Measurements from ENCODE around the gene RIPK4. TPM values are rescaled to one million over a fixed set of nuclear protein-coding genes. Genes with fewer than 3 reads are reported as not detected.

The RIPK4 gene
- total and polyA plus RNA-seq, 2 donors (not counting 1 experiment from before 2014, with no cell fraction given) = not detected

DNA sequence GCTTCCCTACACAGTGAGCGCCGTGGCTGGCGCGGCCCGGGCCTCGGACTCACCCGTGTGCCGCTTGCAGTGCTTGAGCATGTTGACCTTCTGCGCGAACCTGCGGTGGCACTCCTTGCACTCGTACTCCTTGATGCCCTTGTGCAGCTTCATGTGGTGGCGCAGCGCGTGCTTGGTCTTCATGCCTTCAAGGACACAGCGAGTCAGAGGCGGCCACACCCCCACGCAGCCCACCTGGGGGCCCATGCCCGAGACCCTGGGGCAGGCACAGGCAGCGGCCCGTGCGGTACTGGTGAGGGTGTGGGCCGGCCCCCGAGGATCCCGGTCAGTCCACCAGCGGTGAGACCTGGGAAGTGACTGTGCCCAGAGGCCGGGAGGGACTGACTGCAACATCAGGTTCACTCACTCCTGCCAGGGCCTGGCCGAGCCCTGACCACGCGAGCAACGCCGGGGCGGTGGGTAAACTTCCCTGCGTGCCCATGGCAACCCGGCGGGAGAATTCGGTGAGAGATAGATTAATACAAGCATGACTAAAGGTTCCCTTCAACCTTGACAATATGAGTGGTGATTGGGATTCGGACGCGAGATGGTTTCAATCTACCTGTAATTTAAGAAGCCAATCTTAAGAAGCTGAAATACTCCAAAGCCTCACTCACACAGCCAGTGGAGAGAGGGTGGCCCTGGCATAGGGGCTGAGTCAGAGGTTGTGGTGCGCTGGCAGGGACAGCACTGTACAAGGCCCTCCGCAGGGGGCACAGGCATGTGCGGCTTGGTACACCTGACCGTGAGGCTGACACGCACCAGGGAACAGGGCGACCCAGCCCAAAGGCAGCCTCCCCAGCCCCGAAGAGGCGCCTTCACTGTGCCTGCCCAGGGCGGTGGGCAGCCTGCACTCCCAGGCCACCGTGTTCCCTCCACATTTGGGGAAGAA is 49.1 kb upstream of the RIPK4 start:
- Histone ChIP-seq H4K20me1 (ENCODE audit: control insufficient read depth, insufficient read depth, low read length, poor library complexity, severe bottlenecking) (no peaks in the 10 kb centered on the region), H3K36me3 (replicated peaks in 1 of 2; ENCODE audit: control extremely low read depth in 1 of 2, control insufficient read depth in 1 of 2, extremely low read depth in 1 of 2, insufficient read depth in 2 of 2, low read length in 1 of 2) (peaks cover 0 to 31% of the 10 kb centered on the region in 2 experiments), H3K79me2 (ENCODE audit: control insufficient read depth, insufficient read depth, low read length) (no peaks in the 10 kb centered on the region), H3K9ac (ENCODE audit: low read length) (no peak overlapping the region), H3K4me3 (ENCODE audit: control extremely low read depth in 1 of 5, extremely low read depth in 1 of 5, insufficient read depth in 1 of 5, low read depth in 2 of 5, low read length in 4 of 5) (no peak overlapping the region), H3K27ac (ENCODE audit: low read length in 2 of 2) (no peak overlapping the region), H3K4me2 (replicated peaks; ENCODE audit: low read depth, low read length, poor library complexity, severe bottlenecking) (no peak overlapping the region), H2AFZ (ENCODE audit: insufficient read depth, low read depth, low read length, poor library complexity, severe bottlenecking) (no peak overlapping the region), H3K27me3 (replicated peaks in 1 of 4; ENCODE audit: control extremely low read depth in 1 of 4, control insufficient read depth in 3 of 4, insufficient read depth in 4 of 4, low read length in 3 of 4) (no peaks in the 10 kb centered on the region), H3K9me3 (ENCODE audit: control extremely low read depth in 1 of 3, control insufficient read depth in 2 of 3, insufficient read depth in 1 of 3, low read length in 2 of 3) (no peaks in the 10 kb centered on the region), H3K4me1 (ENCODE audit: control insufficient read depth in 2 of 2, insufficient read depth in 2 of 2, low read length in 2 of 2) (peaks cover 0 to 5% of the 10 kb centered on the region in 2 donors)
- ATAC-seq (ENCODE audit: low read depth) = no peak
- Mint-ChIP-seq H3K4me3 (no peak overlapping the region), H3K27ac (no peak overlapping the region), H3K27me3 (no peaks in the 10 kb centered on the region), H3K9me3 (ENCODE audit: insufficient read depth) (no peaks in the 10 kb centered on the region), H3K4me1 (peaks cover 8% of the 10 kb centered on the region)
- ChIA-PET CTCF (interaction anchor here (0.6 to 4.1 kb wide), 39 partner anchors 9 to 698 kb away, joined by 3 to 117 read pairs (median 4); partner anchors contain the start of gene PRDM15), POLR2A (no interaction called here)
- TF ChIP-seq, protein P1, sequence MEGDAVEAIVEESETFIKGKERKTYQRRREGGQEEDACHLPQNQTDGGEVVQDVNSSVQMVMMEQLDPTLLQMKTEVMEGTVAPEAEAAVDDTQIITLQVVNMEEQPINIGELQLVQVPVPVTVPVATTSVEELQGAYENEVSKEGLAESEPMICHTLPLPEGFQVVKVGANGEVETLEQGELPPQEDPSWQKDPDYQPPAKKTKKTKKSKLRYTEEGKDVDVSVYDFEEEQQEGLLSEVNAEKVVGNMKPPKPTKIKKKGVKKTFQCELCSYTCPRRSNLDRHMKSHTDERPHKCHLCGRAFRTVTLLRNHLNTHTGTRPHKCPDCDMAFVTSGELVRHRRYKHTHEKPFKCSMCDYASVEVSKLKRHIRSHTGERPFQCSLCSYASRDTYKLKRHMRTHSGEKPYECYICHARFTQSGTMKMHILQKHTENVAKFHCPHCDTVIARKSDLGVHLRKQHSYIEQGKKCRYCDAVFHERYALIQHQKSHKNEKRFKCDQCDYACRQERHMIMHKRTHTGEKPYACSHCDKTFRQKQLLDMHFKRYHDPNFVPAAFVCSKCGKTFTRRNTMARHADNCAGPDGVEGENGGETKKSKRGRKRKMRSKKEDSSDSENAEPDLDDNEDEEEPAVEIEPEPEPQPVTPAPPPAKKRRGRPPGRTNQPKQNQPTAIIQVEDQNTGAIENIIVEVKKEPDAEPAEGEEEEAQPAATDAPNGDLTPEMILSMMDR (IDR thresholded peaks at IDR 0.05) = no peak
- TF ChIP-seq EZH2 (IDR thresholded peaks at IDR 0.05; ENCODE audit: borderline replicate concordance, insufficient read depth, low read depth, low read length, poor library complexity, severe bottlenecking) = no peak
- 97% methylated on average over 40 of the region's 50 CpGs for whole genome bisulfite sequencing (ENCODE audit: insufficient coverage)
- intact Hi-C loops (cut with micrococcal nuclease) = loop anchor here (2.0 to 5.0 kb wide), 3 partner anchors 63 to 191 kb away; partner anchors contain the start of gene PRDM15
- DNase-seq = no peak

DNA sequence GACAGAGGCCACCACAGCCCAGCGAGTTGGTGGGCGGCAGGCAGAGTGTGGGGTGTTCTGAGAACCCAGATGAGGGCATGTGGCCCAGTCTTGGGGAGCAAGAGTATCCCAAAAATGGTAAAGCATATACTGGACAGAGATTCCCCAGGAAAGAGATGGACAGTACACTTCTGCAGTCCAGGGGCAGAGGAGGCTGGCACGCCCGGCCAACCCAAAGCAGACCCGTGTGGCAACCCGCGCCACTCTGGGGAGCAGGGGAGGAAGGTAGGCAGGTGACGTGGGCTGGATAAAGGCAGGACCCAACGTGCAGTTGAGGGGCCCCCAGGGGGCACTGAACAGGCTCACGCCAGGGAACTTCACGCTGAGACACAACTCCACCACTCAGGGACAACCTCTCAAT is 46.4 kb upstream of the RIPK4 start:
- Histone ChIP-seq H3K27ac (ENCODE audit: low read length in 2 of 2) (no peak overlapping the region), H3K4me3 (ENCODE audit: control extremely low read depth in 1 of 5, extremely low read depth in 1 of 5, insufficient read depth in 1 of 5, low read depth in 2 of 5, low read length in 4 of 5) (no peak overlapping the region), H4K20me1 (ENCODE audit: control insufficient read depth, insufficient read depth, low read length, poor library complexity, severe bottlenecking) (no peaks in the 10 kb centered on the region), H3K36me3 (replicated peaks in 1 of 2; ENCODE audit: control extremely low read depth in 1 of 2, control insufficient read depth in 1 of 2, extremely low read depth in 1 of 2, insufficient read depth in 2 of 2, low read length in 1 of 2) (peaks cover 0 to 53% of the 10 kb centered on the region in 2 experiments), H3K79me2 (ENCODE audit: control insufficient read depth, insufficient read depth, low read length) (no peaks in the 10 kb centered on the region), H3K27me3 (replicated peaks in 1 of 4; ENCODE audit: control extremely low read depth in 1 of 4, control insufficient read depth in 3 of 4, insufficient read depth in 4 of 4, low read length in 3 of 4) (no peaks in the 10 kb centered on the region), H3K9ac (ENCODE audit: low read length) (no peak overlapping the region), H3K9me3 (ENCODE audit: control extremely low read depth in 1 of 3, control insufficient read depth in 2 of 3, insufficient read depth in 1 of 3, low read length in 2 of 3) (no peaks in the 10 kb centered on the region), H2AFZ (ENCODE audit: insufficient read depth, low read depth, low read length, poor library complexity, severe bottlenecking) (no peak overlapping the region), H3K4me1 (ENCODE audit: control insufficient read depth in 2 of 2, insufficient read depth in 2 of 2, low read length in 2 of 2) (peaks cover 0 to 5% of the 10 kb centered on the region in 2 donors), H3K4me2 (replicated peaks; ENCODE audit: low read depth, low read length, poor library complexity, severe bottlenecking) (no peak overlapping the region)
- Mint-ChIP-seq H3K9me3 (ENCODE audit: insufficient read depth) (no peaks in the 10 kb centered on the region), H3K4me1 (peaks cover 8% of the 10 kb centered on the region), H3K4me3 (no peak overlapping the region), H3K27ac (no peak overlapping the region), H3K27me3 (no peaks in the 10 kb centered on the region)
- ATAC-seq (ENCODE audit: low read depth) (no peak), DNase-seq (no peak)
- POLR2A ChIA-PET = no interaction called here
- CTCF ChIA-PET = interaction anchor here (1.3 kb wide), 1 partner anchor 305 kb away, joined by 3 read pairs; no protein-coding TSS in a partner anchor
- TF ChIP-seq, protein P1 (IDR thresholded peaks at IDR 0.05) = no peak
- no peak for TF ChIP-seq EZH2 (IDR thresholded peaks at IDR 0.05; ENCODE audit: borderline replicate concordance, insufficient read depth, low read depth, low read length, poor library complexity, severe bottlenecking)
- 90% methylated on average over 11 of the region's 11 CpGs for WGBS (ENCODE audit: insufficient coverage)
- intact Hi-C loops (cut with micrococcal nuclease) = no loop called here

Data from B cell (primary cell).